ENCODE data around the gene RNF151.

RNF151 gene

GRCh38 chr16:1984347-1985225, 17.9 kb downstream of the RNF151 start:
- no peaks in the 10 kb centered on the region for H3K79me2 ChIP-seq
- H3K9ac ChIP-seq, result peak overlapping the region; percentile 58
- H3K4me3 ChIP-seq (ENCODE audit: low read depth, low read length), result peak overlapping the region; percentile 71
- H3K9me3 ChIP-seq (ENCODE audit: control insufficient read depth, low read length), result no peaks in the 10 kb centered on the region
- no peak for TF ChIP-seq CTCF (IDR thresholded peaks at IDR 0.05)
- H3K27ac ChIP-seq, result peak overlapping the region; percentile 48
- peak overlapping the region; percentile 71 for H2AFZ ChIP-seq
- no peaks in the 10 kb centered on the region for H3K36me3 ChIP-seq (ENCODE audit: control insufficient read depth, insufficient read depth, low read length)
- H3K4me1 ChIP-seq, result peaks cover 5% of the 10 kb centered on the region
- H3K4me2 ChIP-seq (ENCODE audit: low read length), result peak overlapping the region; percentile 98
- no peaks in the 10 kb centered on the region for H3K27me3 ChIP-seq (ENCODE audit: control insufficient read depth, insufficient read depth, low read length)

DNA sequence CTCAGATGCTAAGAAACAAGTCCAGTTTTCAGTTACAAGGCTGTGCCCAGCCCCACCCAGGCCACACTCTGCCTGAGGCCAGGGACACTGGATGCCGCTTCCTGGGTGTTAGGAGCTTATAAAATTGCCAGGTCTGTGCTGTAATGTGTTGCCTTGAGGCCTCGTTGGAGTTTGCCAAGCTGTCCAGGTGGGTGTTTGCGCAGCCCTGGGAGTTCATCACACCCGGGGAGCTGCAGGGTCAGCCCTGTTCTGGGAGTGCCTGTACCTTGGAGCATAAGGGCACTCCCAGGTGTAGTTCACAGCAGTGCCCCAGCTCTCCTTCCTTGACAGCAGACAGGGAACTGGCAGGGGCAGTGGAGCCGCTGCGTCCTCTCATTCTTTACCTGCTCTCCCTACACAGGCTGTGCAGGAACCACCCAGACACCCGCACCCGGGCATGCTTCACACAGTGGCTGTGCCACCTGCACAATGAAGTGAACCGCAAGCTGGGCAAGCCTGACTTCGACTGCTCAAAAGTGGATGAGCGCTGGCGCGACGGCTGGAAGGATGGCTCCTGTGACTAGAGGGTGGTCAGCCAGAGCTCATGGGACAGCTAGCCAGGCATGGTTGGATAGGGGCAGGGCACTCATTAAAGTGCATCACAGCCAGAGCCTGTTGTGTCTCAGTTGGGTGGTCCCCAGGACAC, 19.0 kb downstream of the RNF151 start:
- Histone ChIP-seq H3K4me3 (ENCODE audit: low read depth, low read length) (peak overlapping the region; percentile 71), H3K9me3 (ENCODE audit: control insufficient read depth, low read length) (no peaks in the 10 kb centered on the region), H3K27ac (no peak overlapping the region), H2AFZ (no peak overlapping the region), H3K79me2 (no peaks in the 10 kb centered on the region), H3K4me1 (peaks cover 7% of the 10 kb centered on the region), H3K4me2 (ENCODE audit: low read length) (no peak overlapping the region), H3K27me3 (ENCODE audit: control insufficient read depth, insufficient read depth, low read length) (no peaks in the 10 kb centered on the region), H3K9ac (no peak overlapping the region), H3K36me3 (ENCODE audit: control insufficient read depth, insufficient read depth, low read length) (no peaks in the 10 kb centered on the region)
- TF ChIP-seq CTCF (IDR thresholded peaks at IDR 0.05), result no peak

DNA sequence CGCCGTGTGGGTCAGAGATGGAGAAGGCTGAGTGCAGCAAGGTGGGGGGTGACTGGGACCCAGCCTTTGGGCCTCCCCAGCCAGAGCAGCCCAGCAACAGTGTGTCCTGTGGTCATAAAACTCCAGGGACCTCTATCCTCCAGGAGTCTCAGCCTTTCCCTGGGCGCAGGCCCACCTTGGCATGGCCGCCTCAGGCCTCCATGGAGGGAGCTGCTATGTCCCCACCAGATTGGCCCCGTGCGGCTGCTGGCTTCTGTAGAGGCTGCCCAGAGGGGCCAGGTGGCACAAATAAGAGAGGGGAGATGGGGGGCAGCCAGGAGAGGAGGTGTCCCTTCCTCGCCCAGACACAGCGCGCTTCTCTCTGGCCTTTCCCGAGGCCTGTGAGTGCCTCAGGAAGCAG, 20.5 kb downstream of the RNF151 start:
- Histone ChIP-seq H3K27me3 (ENCODE audit: control insufficient read depth, insufficient read depth, low read length) (no peaks in the 10 kb centered on the region), H3K9ac (no peak overlapping the region), H3K4me3 (ENCODE audit: low read depth, low read length) (no peak overlapping the region), H3K4me2 (ENCODE audit: low read length) (no peak overlapping the region), H3K4me1 (peaks cover 7% of the 10 kb centered on the region), H3K9me3 (ENCODE audit: control insufficient read depth, low read length) (no peaks in the 10 kb centered on the region), H2AFZ (no peak overlapping the region), H3K36me3 (ENCODE audit: control insufficient read depth, insufficient read depth, low read length) (no peaks in the 10 kb centered on the region), H3K79me2 (no peaks in the 10 kb centered on the region), H3K27ac (no peak overlapping the region)
- TF ChIP-seq CTCF (IDR thresholded peaks at IDR 0.05), result no peak

GRCh38 chr16:1989209-1990100, 22.8 kb downstream of the RNF151 start, which contains the start of gene SYNGR3:
TSS of gene SYNGR3 (plus strand) at chr16:1989970. CDS start at chr16:1990103, 133 bp downstream.
- Histone ChIP-seq H3K79me2 (no peaks in the 10 kb centered on the region), H3K4me1 (peaks cover 7% of the 10 kb centered on the region), H2AFZ (peak within 1 kb of the TSS; percentile 73), H3K27ac (no peak within 1 kb of the TSS), H3K4me3 (ENCODE audit: low read depth, low read length) (peak within 1 kb of the TSS; percentile 68), H3K27me3 (ENCODE audit: control insufficient read depth, insufficient read depth, low read length) (no peaks in the 10 kb centered on the region), H3K36me3 (ENCODE audit: control insufficient read depth, insufficient read depth, low read length) (no peaks in the 10 kb centered on the region), H3K9me3 (ENCODE audit: control insufficient read depth, low read length) (no peaks in the 10 kb centered on the region), H3K9ac (no peak within 1 kb of the TSS), H3K4me2 (ENCODE audit: low read length) (peak within 1 kb of the TSS; percentile 89)
- TF ChIP-seq CTCF (IDR thresholded peaks at IDR 0.05), result no peak
